DMS 273 (cell line): Measurements from ENCODE around the gene PGGHG.
"Not testable (repeated sequence)": the region's sequence is repeated elsewhere in the genome, so short reads cannot be mapped to it uniquely, and the experiment has no call there.

Source experiments
- DNase-seq: peaks from one replicate; lab custom pipeline; 2025; ENCODE audit not compliant: unreplicated experiment; lab: John Stamatoyannopoulos, UW

The PGGHG gene

DNA sequence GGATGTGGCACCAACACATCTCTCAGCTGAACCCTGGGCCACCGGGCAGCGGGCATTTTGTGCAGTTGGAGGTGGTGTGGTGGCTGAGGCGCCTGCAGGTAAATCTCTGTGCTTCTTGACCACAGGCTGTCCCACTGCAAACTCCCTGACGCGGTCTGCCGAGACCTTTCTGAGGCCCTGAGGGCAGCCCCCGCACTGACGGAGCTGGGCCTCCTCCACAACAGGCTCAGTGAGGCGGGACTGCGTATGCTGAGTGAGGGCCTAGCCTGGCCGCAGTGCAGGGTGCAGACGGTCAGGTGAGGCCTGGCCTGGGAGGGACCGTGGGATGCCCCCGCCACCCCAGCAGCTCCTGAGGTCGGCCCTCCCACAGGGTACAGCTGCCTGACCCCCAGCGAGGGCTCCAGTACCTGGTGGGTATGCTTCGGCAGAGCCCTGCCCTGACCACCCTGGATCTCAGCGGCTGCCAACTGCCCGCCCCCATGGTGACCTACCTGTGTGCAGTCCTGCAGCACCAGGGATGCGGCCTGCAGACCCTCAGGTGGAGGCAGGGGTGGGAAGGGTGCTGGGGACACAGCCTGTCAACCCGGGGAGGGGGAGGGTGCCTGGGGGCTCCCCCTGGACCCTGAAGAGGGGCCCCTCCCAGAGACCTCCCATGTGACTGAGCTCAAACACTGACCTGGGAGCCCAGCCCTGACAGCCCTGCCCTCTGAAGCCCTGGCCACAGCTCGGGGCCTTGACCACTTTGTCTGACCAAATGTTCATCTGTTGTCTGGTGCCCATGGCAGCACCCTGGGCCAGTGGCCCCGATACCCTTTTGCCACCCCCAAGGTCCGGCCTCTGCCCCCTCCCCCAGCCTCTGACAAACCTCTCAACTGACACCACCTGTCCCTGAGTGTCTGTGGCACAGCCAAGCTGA is 4.6 kb upstream of the PGGHG start:
- no peak for DNase-seq

DNA sequence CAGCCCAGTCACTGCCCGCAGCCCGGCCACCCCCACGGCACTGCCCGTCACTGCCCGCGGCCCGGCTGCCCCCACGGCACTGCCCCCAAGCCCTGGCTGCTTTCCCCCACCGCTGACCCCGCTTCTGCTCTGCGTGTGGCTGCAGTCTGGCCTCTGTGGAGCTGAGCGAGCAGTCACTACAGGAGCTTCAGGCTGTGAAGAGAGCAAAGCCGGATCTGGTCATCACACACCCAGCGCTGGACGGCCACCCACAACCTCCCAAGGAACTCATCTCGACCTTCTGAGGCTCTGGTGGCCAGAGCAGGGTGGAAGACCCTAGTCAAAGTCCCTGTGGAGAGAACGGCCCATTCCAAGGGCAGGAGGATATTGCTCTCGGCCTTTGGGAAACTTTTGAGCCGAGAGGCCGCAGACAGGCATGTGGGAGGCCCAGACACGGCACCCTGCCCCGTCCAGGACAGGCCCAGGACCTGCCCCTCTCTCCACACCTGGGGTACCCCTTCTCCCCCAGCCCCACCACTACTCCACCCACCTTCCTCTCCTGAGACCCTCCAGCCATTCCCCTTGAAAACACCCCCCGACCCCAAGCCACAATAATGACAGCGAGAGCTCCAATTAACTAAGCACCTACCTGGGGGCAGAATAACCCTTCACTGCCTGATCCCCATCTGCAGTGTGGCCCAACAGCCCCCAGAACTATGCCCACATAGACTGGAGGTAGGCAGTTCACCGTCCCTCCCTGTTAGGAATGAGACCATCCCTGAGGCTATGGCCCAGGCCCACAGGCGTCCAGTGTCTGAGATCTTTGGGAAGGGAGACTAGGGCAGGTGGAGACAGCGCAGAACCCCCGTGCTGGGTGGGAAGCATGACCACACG is 3.7 kb upstream of the PGGHG start:
- DNase-seq, result no peak

- DNase-seq, result no peak
Measured at GRCh38 chr11:285894-286220, 3.1 kb upstream of the PGGHG start.

DNA sequence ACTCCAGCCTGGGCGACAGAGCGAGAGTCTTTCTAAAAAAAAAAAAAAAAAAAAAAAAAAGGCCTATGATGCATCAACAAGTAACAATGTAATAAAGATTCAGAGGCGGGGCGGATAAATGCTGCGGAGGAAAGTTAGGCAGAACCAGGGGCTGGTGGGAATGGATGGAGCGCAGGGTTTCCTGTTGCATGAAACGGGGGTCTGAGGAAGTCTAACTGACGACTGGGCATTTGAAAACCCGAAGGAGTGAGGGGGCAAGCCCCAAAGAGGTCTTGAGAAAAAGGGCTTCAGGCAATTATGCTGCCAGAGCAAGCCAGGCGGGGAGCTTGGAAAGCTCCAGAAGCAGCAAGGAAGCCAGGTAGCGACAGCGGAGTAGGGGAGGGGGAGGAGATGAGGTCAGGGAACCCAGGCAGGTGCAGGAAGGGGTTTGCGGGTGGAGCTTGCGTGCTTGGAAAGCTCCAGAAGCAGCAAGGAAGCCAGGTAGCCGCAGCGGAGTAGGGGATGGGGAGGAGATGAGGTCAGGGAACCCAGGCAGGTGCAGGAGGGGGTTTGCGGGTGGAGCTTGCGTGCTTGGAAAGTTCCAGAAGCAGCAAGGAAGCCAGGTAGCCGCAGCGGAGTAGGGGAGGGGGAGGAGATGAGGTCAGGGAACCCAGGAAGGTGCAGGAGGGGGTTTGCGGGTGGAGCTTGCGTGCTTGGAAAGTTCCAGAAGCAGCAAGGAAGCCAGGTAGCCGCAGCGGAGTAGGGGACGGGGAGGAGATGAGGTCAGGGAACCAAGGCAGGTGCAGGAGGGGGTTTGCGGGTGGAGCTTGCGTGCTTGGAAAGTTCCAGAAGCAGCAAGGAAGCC is 1.7 kb upstream of the PGGHG start:
- not testable (repeated sequence) for DNase-seq

DNA sequence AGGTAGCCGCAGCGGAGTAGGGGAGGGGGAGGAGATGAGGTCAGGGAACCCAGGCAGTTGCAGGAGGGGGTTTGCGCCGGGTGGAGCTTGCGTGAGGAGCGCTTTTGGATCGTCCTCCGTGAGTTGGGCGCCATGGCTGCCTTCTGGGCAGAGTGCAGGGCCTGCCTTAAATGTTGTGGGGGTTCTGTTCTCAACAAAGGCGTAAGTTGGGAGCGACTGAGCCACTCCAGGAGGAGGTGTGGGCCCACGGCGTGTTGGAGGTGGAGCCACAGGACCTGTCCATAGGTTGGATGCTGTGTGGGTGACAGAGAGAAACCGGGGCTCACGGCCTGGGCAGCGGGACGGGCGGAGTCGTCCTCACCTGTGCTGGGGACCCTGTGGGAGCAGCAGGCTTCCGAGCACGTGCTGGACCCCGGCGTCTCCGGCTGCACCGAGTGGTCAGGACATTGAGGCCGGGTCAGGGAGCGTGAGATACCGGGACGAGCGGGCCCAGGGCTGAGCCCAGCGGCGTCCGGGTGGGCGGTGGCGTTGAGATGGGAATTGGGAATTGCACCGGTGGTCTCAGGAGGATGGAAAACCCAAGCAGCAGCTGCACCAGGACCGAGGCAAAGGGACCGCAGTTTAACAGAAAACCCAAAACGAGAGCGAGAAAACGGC is 977 bp upstream of the PGGHG start:
- no peak for DNase-seq

DNA sequence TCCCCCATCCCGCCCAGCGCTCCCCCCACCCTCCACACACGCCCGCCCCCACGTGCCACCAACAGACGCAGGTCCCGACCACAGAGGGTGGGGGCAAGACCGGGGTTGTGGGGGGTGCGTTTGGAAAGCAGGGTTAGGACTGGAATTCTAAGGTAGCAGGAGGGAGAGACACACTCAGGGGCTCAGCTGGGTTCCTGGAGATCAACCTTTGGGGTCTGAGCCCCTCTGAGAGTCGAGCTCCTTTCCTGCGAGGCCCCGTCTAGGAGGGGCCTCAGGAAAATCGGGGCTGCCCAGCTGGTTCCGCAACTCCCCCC is 429 bp downstream of the PGGHG start:
- no peak for DNase-seq

- no peak for DNase-seq
Measured at GRCh38 chr11:289712-290620, 1.0 kb downstream of the PGGHG start.

DNA sequence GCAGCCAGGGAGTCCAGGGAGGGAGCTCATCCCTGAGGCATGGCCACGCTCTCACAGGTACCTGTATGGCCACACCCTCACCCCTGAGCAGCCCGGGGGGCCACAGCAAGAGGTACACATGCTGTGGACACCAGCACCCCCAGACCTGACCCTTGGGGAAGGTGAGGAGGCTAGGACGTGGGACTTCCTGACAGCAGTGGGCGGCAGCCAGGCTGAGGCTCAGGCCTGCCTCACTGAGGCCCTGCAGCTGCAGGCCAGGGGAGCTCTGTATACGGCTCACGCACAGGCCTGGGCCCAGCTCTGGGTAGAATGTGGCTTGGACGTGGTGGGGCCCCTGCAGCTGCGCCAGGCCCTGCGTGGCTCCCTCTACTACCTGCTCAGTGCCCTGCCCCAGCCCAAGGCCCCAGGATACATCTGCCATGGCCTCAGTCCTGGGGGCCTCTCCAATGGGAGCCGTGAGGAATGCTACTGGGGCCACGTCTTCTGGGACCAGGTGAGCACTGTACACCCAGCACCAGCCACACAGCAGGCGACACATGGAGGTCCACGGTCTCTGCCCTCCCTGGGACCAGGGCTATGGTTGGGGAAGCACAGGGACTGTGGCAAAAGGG is 1.8 kb downstream of the PGGHG start:
- DNase-seq, result no peak

GRCh38 chr11:291281-292210 is 2.6 kb downstream of the PGGHG start:
- DNase-seq, result no peak

DNA sequence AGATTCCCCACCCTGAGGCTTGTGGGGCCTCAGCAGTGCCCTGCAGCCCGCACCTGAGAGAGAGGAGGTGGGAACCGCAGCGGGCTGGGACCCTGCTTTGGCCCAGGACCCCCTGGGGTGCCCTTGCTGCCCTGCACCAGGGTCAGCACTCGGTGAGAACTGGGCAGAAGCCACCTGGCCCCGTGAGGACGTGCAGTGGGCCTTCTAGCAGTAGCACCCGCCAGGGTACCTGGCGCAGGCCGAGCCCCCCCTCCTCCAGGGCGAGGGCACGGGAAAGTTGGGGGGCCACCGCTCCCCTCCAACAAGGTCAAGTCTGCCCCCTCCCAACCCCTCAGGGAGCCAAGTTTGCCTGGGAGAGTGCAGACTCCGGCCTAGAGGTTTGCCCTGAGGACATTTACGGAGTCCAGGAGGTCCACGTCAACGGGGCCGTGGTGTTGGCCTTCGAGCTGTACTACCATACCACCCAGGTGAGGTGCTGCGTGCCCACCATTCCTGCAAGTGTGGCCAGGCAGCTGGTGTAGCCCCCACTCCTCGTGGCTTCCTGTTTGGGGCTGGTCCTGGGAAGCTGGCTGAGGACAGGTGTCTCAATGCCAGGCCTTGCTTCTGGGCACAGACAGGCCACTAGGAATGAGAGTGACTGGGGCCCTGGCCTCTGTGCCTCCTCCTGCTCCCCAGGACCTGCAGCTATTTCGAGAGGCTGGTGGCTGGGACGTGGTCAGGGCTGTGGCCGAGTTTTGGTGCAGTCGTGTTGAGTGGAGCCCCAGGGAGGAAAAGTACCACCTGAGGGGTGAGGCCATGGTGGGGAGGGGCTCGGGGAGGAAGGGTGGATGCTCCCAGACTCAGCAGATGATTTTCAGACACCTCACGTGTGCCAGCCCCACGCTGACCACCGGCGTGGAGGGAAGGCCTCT is 3.5 kb downstream of the PGGHG start:
- no peak for DNase-seq

DNA sequence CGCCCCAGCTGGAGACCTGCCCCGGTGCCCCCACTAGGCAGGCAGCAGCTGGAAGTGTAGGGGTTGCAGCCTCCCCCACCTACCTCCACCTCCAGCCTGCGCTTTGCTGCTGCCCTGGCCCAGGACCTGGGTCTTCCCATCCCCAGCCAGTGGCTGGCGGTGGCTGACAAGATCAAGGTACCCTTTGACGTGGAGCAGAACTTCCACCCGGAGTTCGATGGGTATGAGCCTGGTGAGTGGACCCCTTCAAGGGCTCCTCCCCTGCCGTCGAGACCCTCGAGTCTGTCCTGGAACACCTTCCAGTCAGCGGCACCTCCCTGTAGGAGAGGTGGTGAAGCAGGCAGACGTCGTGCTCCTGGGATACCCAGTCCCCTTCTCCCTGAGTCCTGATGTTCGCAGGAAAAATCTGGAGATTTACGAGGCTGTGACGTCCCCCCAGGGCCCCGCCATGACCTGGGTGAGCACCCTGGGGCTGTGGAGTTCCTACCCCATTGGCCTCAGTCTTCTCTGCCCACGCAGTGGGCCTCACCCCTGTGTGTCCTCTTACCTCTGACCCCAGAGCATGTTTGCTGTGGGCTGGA is 4.4 kb downstream of the PGGHG start:
- no peak for DNase-seq

DNA sequence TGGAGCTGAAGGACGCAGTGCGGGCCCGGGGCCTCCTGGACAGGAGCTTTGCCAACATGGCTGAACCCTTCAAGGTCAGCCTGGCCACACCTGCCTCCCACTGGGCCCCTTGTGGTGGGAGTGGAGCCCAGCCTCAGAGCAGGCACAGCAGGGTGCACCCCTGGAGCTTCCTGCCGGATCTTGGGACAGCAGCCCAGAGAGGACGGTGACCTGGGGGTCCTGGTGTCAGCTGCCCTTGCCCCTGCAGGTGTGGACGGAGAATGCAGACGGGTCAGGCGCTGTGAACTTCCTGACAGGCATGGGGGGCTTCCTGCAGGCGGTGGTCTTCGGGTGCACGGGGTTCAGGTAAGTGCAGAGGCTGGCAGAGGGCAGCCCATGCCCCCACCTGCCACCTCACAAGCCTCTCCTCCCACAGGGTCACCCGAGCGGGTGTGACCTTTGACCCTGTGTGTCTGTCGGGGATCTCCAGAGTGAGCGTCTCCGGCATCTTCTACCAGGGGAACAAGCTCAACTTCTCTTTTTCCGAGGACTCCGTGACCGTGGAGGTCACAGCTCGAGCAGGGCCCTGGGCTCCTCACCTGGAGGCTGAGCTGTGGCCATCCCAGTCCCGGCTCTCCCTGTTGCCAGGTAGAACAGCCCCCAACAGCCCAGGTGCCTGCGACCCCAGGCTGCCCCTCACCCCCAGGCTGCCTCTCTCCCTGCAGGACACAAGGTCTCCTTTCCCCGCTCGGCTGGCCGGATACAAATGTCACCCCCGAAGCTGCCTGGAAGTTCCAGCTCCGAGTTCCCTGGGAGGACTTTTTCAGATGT is 5.1 kb downstream of the PGGHG start:
- no peak for DNase-seq

DNA sequence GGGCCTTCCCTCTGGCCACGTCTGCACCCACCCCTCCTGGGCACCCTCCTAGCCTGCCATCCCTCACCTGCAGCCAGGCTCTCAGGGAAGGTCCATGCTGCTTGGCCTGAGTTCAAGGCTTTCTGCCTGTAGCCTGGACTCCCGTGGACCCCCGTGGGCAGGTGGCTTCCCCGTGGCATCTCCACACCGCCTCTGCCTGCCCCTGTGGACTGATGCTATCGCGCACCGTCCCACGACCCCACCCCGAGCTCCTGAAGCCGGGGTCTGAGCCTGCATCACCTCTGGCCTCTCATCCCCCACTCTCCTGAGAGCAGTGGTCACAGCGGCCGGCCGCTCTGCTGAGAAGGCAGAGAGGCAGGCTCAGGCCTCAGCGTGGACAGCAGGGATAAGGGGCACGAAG is 5.9 kb downstream of the PGGHG start:
- DNase-seq, result no peak

GRCh38 chr11:295351-296170 is 6.6 kb downstream of the PGGHG start:
- DNase-seq, result no peak
